Progenitor cell of endocrine pancreas (in vitro differentiated cells): ENCODE data around the gene ABCA7. TPM values are rescaled to one million over a fixed set of nuclear protein-coding genes. Genes with fewer than 3 reads are reported as not detected.

Experiments used
- DNase-seq: peaks from one replicate; pipeline ENCODE4 v3.0.0; 2021; ENCODE audit warnings: low spot score; ENCODE audit not compliant: unreplicated experiment
- H3K27ac Mint-ChIP-seq: 2 replicates; pipeline ENCODE4 v1.8.0; 2021; ENCODE audit warnings: mild to moderate bottlenecking, moderate library complexity, mixed read lengths
- H3K27me3 Mint-ChIP-seq: 2 replicates; pipeline ENCODE4 v1.8.0; 2021; ENCODE audit warnings: mixed read lengths
- H3K36me3 Mint-ChIP-seq: 2 replicates; pipeline ENCODE4 v1.8.0; 2022; ENCODE audit warnings: mixed read lengths; ENCODE audit not compliant: insufficient read depth
- H3K4me1 Mint-ChIP-seq: 2 replicates; pipeline ENCODE4 v1.8.0; 2021; ENCODE audit warnings: low read depth, mixed read lengths
- H3K4me3 Mint-ChIP-seq: 2 replicates; pipeline ENCODE4 v1.8.0; 2021; ENCODE audit warnings: low read depth, mild to moderate bottlenecking, moderate library complexity, mixed read lengths
- H3K9me3 Mint-ChIP-seq: 2 replicates; pipeline ENCODE4 v1.8.0; 2021; ENCODE audit warnings: low read depth, mixed read lengths
- total RNA-seq: library from RNA; stranded (reverse); gene quantifications from 2 replicates; pipeline ENCODE4 v1.2.1, GENCODE V29; 2021
- TF ChIP-seq, protein P1 (sequence below): fragments of 200-600 bp; sonication (generic); IDR thresholded peaks from one replicate; pipeline ENCODE4 v1.5.0; 2021; ENCODE audit warnings: antibody characterized with exemption, mild to moderate bottlenecking; ENCODE audit not compliant: unreplicated experiment

ABCA7 gene
- total RNA-seq, 1 donor from 2014 or later = 57.3 TPM

DNA sequence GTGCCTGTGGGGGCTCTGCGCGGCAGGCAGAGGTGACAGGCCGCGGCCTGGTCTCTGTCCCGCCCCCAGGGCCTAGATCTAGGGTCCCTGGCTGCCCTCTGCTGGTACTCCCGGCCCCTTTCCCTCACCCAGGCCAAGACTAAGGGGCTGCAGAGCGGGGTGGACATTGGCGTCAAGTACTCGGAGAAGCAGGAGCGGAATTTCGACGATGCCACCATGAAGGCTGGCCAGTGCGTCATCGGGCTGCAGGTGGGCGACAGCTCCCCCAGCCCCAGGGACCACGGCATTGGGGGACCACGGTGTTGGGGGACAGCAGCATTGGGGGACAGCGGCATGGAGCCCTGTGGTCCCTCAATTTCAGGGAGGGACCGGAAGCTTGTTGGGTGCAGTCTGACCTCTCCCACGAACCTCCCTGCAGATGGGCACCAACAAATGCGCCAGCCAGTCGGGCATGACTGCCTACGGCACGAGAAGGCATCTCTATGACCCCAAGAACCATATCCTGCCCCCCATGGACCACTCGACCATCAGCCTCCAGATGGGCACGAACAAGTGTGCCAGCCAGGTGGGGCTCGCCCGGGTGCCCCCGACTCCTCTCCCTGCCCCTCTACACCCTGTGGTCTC, 3.8 kb upstream of the ABCA7 start:
- peaks cover 5% of the 10 kb centered on the region for H3K4me1 Mint-ChIP-seq
- no peaks in the 10 kb centered on the region for H3K27me3 Mint-ChIP-seq
- H3K4me3 Mint-ChIP-seq = no peak overlapping the region
- H3K27ac Mint-ChIP-seq = peak overlapping the region; percentile 74
- H3K36me3 Mint-ChIP-seq = peaks cover 21% of the 10 kb centered on the region
- no peaks in the 10 kb centered on the region for H3K9me3 Mint-ChIP-seq
- TF ChIP-seq, protein P1, sequence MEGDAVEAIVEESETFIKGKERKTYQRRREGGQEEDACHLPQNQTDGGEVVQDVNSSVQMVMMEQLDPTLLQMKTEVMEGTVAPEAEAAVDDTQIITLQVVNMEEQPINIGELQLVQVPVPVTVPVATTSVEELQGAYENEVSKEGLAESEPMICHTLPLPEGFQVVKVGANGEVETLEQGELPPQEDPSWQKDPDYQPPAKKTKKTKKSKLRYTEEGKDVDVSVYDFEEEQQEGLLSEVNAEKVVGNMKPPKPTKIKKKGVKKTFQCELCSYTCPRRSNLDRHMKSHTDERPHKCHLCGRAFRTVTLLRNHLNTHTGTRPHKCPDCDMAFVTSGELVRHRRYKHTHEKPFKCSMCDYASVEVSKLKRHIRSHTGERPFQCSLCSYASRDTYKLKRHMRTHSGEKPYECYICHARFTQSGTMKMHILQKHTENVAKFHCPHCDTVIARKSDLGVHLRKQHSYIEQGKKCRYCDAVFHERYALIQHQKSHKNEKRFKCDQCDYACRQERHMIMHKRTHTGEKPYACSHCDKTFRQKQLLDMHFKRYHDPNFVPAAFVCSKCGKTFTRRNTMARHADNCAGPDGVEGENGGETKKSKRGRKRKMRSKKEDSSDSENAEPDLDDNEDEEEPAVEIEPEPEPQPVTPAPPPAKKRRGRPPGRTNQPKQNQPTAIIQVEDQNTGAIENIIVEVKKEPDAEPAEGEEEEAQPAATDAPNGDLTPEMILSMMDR = no peak
- DNase-seq = no peak

DNA sequence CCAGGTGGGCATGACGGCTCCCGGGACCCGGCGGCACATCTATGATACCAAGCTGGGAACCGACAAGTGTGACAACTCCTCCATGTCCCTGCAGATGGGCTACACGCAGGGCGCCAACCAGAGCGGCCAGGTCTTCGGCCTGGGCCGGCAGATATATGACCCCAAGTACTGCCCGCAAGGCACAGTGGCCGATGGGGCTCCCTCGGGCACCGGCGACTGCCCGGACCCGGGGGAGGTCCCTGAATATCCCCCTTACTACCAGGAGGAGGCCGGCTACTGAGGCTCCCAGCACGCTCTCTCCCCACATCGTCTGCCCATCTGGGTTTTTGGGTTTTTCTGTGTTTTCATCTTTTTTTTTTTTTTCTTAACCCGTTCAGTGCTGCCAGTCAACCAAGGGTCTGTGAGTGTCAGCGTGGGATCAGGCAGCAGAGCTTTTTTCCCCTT, 2.3 kb upstream of the ABCA7 start:
- Mint-ChIP-seq H3K36me3 (peaks cover 18% of the 10 kb centered on the region), H3K27me3 (no peaks in the 10 kb centered on the region), H3K4me1 (peaks cover 7% of the 10 kb centered on the region), H3K9me3 (no peaks in the 10 kb centered on the region), H3K4me3 (no peak overlapping the region), H3K27ac (peak overlapping the region; percentile 73)
- TF ChIP-seq, protein P1 = no peak
- no peak for DNase-seq

DNA sequence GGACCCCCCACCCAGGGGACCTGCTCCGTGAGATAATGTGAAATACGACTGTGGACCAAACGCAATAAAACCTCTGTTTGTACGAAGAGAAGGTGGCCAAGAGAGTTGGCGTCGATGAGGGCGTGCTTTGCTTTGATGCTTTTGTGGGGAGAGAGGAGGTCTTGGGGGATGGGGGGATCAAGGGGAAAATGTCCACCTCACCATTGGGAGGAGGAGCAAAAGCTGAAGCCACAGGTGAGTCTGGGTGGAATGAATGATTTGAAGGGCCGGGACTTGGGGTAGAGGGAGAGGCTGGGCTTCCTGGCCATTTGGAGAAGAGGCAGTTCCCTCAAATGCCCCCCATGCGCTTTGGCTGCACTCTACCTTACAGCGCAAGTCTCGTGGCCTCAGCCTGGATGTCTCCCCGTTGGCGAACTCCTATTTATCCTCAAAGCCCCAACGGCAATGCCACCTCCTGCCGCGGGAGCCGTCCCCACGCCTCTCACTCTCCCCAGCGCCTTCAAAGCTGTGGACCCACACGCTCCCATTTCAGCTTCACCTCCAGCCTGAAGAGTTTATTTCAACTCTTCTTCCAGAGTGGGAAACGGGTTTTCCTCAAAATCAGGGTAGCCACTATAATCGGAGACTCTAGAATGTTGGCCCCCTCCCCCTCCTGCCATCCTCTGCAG, 795 bp upstream of the ABCA7 start:
- H3K27me3 Mint-ChIP-seq = no peaks in the 10 kb centered on the region
- TF ChIP-seq, protein P1 = no peak
- no peaks in the 10 kb centered on the region for H3K9me3 Mint-ChIP-seq
- peaks cover 16% of the 10 kb centered on the region for H3K36me3 Mint-ChIP-seq
- H3K27ac Mint-ChIP-seq = peak overlapping the region; percentile 65
- H3K4me1 Mint-ChIP-seq = peaks cover 7% of the 10 kb centered on the region
- H3K4me3 Mint-ChIP-seq = no peak overlapping the region
- DNase-seq = no peak

DNA sequence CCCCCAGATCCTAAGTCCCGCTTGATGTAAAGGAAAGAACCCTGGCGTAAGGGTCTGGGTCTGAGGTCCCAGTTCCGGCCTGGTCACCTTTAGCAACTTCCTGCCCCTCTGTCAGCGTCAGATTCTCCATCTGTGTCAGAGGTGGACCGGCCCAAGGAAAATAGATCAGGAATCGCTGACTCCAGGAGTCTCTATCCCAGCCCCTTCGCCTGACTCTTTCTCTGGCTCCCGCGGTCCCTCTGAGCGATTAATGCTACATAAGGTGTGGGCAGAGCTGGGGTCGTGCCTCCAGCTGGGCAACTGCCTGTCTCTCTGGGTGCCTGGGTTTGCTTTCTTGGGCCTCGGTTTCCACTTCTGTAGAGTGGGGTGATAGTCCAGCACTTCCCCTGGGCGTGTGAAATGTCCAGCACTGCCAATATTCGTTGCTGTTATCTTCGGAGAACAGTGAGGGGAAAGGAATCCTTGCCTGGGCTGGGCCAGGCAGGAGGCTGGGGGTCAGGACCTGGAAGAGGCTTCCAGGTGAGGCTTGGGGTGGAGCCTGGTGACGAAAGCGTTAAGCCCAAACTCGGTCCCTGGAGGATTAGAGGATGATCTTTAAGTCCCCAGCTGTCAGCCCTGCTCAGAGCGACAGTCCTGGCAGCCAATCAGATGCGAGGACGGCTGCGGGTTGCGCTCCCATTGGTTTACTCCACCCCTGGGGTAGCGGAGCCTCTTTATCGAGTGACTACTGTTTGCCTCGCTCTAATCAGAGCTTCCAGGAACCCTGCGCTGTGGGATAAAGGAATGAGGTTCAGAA, 767 bp downstream of the ABCA7 start:
- H3K9me3 Mint-ChIP-seq = no peaks in the 10 kb centered on the region
- TF ChIP-seq, protein P1 = no peak
- H3K27ac Mint-ChIP-seq = peak overlapping the region; percentile 95
- DNase-seq = peak; percentile 73
- peak overlapping the region; percentile 82 for H3K4me3 Mint-ChIP-seq
- H3K27me3 Mint-ChIP-seq = no peaks in the 10 kb centered on the region
- H3K4me1 Mint-ChIP-seq = peaks cover 7% of the 10 kb centered on the region
- H3K36me3 Mint-ChIP-seq = peaks cover 14% of the 10 kb centered on the region

DNA sequence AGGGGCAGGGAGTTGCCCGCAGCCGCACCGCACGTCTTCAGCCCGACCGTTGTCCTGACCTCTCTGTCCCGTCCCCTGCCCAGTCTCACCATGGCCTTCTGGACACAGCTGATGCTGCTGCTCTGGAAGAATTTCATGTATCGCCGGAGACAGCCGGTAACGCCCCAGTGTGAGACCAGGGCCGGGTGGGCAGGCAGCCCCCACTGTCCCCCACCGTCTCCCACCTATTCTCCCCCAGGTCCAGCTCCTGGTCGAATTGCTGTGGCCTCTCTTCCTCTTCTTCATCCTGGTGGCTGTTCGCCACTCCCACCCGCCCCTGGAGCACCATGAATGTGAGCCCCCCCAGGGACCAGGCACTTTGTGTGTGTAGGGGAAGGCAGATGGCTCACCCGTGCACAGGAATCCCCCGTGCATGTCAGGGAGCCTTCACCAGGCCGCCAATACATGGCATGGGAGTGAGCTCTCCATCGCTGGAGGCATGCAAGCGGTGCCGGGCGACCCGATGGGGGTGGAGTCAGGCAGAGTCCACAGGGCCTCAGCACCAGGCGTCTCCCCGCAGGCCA, 1.4 kb downstream of the ABCA7 start:
- Mint-ChIP-seq H3K4me3 (peak overlapping the region; percentile 82), H3K36me3 (peaks cover 12% of the 10 kb centered on the region), H3K4me1 (peaks cover 7% of the 10 kb centered on the region), H3K9me3 (no peaks in the 10 kb centered on the region), H3K27me3 (no peaks in the 10 kb centered on the region), H3K27ac (no peak overlapping the region)
- TF ChIP-seq, protein P1 = no peak
- no peak for DNase-seq
